Body of pancreas (tissue), 4 donors: Measurements from ENCODE around the gene MYCBP2.

ENCODE experiments used
- POLR2A ChIP-seq, 3 donors: fragments of 450-650 bp; IDR thresholded peaks; one replicate each; pipeline ENCODE4 v1.6.1; 2016; ENCODE audit warnings: antibody characterized with exemption in 3 of 3, mild to moderate bottlenecking in 2 of 3
- TF ChIP-seq, protein P1 (sequence below), 7 experiments: fragments of 450-650 bp in 4 of 7; fragments of 200-600 bp in 3 of 7; sonication (generic) in 3 of 7; IDR thresholded peaks; one replicate each; pipeline ENCODE4 v1.5.1; 2016 to 2019; ENCODE audit warnings: antibody characterized with exemption in 7 of 7

DNA sequence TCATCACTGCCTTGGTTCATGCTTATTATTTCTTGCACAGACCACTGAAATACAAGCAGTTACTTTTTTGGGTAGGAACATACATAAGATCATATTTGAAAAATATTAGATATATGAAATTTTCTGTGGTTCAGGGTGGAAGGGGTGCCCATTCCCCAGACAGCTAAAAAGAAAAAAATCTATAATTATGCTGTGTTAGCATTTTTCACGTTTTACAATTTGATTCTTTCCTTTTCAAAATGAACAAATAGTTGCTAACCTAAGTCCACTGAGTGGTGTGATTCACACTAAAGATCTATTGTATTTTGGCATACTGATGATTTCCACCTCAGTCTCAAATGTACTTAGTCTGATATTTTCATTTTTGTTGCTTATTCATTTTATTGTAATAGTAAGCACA, 233.2 kb downstream of the MYCBP2 start:
- TF ChIP-seq, protein P1, sequence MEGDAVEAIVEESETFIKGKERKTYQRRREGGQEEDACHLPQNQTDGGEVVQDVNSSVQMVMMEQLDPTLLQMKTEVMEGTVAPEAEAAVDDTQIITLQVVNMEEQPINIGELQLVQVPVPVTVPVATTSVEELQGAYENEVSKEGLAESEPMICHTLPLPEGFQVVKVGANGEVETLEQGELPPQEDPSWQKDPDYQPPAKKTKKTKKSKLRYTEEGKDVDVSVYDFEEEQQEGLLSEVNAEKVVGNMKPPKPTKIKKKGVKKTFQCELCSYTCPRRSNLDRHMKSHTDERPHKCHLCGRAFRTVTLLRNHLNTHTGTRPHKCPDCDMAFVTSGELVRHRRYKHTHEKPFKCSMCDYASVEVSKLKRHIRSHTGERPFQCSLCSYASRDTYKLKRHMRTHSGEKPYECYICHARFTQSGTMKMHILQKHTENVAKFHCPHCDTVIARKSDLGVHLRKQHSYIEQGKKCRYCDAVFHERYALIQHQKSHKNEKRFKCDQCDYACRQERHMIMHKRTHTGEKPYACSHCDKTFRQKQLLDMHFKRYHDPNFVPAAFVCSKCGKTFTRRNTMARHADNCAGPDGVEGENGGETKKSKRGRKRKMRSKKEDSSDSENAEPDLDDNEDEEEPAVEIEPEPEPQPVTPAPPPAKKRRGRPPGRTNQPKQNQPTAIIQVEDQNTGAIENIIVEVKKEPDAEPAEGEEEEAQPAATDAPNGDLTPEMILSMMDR (IDR thresholded peaks at IDR 0.05): no peak
- TF ChIP-seq POLR2A (IDR thresholded peaks at IDR 0.05): no peak
